Limb (tissue), 2 donors: ENCODE data around the gene HOXA7.

Experiments
- DNase-seq, 2 donors: peaks; one replicate each; pipeline ENCODE4 v3.0.0-alpha.2; 2016; ENCODE audit errors: extremely low spot score in 2 of 2

HOXA7 gene

DNA sequence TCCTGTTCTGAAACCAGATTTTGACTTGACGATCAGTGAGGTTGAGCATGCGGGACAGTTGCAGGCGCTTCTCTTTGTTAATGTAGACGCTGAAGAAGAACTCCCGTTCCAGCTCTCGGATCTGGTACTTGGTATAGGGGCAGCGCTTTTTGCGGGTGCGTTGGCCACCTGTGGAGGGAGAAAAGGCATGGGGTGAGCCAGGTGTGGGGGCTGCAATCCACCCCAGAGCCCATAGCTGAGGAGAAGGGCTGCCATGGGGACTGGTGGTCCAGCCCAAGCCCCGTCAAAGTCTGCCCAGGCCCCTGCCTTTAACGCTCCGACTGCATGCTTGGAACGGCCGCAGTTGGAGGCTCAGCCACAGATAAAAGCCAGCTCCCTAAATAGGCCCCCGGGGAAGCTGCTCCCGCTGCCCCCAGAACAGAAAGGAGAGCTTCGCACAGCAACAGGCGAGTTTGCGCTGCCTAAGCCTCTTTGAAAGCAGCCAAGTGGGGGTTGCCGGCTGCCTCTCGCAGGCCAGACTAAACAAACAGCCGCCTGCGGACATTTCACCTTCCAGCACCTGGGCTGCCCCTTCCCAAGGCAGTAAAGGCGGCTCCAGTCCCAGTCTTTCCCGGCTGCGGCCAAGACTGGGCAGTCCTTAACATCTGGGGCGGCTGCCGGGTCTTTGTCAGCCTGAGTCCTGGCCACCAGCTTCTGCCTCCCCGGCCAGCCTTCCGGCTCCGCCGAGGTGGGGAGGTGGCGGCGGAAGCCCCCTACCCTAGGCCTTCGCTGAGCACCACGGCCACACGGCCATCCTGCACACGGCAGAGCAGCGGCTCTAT is 26.6 kb upstream of the HOXA7 start:
- DNase-seq = peak in 1 of 2 donors; percentile 62

DNA sequence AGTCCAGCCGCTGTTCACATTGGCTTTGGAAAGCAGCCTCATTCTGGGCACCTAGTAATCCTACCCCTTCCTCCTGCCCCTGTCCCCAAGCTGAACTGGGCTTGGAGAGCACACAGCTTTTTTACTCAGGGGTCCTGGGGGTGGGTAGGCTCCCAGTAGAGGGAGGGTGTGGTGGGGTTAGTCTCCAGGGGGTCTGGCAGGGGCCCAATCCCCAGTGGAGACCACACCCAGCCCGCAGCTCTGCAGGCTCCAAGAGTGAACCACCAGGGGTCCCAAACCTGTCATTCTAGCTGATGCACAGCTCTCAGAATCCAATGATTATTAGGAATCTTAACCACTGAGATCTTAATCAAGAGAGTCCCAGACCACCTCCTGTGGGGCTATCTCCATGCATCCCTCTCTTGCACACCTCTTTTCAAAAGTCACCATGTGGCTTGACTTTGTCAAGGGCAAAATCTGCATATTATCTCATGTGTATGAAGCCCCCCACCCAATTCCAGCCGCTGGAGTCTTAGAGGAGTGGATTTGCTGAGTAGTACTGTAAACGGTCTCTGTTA is 25.9 kb upstream of the HOXA7 start:
- peak in 1 of 2 donors; percentile 46 for DNase-seq

DNA sequence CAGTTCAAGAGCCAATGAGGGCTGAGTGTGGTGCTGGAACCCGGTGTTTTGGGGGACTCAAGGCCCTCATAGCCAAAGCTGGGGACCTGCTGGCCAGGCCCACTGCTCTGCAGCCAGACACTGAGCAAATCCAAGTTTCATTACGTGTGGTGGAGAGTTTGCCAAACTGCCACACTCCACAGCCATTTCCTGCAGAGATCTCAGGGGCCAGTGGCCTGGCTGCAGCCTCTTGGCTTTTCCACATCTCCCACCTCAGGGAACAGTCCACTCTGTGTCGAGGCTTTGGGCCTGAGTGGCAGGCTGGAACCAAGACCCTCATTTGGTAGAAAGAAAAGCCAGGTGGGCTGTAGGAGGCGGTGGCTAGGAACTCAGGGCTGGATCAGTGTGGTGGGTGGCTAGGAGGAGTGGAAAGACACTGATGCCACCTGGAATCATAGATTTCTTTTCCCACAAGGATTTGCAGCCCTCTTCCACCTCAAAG is 25.4 kb upstream of the HOXA7 start:
- peak; percentile 1 to 38 for DNase-seq

DNA sequence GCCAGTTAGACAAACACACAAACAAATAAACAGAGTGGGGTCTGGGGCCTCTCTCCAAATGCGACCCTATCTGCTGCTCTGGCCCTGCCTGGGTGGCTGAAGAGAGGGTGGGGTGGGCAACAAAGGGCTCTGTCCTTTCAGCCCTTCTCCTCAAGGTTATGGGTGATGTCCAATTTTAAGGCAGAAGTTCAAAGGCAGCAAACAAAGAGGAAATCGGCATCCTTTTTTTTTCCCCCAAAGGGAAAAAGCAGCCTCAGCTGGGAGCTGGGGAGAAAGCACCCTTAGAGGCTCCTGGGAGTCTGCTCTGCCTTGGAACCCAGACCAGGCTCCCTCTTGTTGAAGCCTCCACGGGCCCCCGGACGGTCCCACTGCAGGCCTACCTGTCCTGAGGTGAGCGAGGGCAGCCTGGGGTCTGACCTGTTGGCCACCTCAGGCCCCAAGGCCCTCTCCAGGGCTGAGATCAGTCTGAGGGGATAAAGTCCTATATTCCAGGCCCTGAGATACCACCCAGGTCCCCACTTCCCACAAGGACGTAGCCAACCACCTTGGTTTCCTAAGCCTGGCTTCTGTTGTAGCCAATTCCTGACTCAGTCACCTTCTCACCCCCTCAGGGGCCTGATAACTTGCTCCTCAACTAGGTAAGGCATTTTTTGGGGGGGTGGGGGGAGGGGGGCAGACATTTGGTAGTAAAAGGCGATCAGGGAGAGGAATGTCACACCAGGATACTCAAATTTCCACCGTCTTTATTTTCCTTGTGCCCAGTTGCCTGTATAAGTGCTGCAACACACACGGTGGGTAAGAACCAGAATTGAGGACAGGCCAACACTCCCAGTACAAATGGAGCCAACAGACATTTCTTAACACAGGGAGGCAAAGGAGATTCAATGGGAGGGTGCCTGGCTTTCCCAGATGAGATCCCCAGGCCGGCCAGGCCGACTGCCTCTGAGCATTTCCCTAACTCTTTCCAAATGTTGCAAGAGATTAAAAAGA is 24.3 kb upstream of the HOXA7 start:
- peak in 1 of 2 donors; percentile 54 for DNase-seq

DNA sequence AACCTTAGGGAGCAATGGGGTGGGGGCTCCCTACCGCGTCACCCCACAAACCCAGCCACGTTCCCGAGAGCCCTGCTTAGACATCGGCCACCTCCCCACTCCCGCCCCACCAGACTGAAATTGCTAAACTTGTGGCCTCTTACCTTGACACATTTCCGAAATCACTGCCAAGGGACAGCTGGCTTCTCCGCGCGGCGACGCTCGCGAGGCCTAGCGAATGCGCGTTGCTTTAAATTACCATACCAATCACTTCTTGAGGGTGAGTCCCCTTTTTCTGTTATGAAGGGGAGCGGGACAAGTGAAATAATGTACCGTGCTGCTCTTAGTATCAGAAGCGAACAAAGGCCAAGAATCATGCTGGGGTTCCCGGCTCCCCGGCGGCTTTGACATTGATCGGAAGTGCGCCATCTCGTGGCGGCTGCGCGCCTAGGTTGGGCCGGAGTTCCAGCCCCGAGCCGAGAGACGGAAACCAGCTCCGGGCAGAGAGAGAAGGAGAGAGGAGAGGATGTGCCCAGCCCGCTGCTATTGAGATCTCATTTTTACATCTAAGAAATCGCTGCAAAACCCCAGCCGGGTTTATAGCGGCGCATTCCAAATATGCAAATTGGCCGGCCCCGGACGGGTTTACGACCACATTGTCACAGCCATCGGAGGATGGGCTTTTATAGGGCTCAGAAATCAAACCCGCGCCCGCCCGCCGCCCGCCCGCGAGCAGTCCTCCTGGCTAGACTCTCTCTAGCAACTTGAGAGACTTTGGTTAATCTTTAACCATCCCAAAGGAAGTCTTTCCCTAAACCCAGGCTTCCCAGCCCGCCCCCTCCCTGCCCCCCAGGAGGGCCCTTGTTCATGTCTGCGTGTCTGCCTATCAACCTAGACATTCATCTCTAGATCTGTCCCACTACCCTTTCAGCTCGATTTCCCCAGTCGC is 23.3 kb upstream of the HOXA7 start:
- DNase-seq = peak; percentile 89 to 93

DNA sequence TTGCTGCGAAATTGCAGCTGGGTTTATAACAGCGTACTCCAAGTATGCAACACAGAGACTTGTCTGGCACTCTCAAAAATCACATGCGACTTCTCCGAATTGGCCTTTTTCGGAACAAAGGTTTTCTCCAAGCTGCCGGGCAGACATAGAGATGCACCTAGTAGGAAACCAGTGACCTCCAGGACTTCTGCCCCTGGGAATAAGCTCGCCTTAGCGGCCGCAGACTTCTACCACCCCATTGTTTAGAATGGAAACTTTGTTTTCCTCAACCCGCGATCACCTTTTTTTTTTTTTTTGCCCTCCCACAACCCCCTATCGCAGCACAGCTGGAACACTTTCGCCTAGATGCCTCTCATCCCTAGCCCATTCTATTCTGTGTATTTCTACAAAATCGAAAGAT is 22.6 kb upstream of the HOXA7 start:
- peak in 1 of 2 donors; percentile 47 for DNase-seq

DNA sequence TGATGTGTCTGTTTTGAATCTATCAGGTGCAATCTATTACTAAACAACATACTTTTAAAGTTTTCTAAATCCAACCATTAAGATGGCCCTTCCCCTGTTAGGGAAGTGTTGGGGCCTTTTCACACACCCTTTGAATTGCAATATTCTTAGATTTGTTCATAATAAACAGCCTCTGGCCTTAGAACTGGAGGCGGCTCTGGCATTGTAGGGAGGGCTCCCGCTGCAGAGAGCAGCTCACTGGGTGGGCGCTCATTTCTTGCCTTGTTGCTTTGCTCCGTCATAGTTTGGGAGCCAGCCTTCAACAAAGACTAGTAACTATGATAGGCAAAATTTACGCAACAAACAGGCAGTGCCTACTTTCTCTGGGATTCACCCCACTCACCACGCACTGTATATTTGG is 21.9 kb upstream of the HOXA7 start:
- DNase-seq = peak in 1 of 2 donors; percentile 45

DNA sequence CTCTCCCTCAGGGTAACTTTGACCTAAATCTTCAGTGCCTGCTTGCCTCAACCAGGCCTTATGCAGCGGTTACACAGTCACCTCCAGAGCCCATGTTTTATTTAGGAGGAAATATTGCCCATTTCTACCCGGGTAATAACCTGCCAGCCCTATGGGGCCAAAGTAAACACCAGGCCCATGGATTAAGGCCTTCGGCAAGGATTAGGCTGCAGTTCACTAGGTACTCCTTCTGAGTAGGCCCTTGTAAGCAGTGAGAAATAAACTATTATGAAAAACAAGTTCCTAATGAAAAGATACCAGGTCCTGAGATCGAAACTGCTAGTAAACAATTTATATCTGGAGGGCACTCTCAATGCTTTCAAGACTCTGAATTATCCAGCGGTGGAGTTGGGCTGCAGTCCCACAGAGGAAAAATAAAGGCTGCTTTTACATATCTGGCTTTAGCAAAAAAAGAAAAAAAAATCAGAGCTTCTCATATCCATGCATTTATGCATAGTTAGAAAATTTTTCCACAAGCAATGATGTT is 21.4 kb upstream of the HOXA7 start:
- peak in 1 of 2 donors; percentile 39 for DNase-seq

DNA sequence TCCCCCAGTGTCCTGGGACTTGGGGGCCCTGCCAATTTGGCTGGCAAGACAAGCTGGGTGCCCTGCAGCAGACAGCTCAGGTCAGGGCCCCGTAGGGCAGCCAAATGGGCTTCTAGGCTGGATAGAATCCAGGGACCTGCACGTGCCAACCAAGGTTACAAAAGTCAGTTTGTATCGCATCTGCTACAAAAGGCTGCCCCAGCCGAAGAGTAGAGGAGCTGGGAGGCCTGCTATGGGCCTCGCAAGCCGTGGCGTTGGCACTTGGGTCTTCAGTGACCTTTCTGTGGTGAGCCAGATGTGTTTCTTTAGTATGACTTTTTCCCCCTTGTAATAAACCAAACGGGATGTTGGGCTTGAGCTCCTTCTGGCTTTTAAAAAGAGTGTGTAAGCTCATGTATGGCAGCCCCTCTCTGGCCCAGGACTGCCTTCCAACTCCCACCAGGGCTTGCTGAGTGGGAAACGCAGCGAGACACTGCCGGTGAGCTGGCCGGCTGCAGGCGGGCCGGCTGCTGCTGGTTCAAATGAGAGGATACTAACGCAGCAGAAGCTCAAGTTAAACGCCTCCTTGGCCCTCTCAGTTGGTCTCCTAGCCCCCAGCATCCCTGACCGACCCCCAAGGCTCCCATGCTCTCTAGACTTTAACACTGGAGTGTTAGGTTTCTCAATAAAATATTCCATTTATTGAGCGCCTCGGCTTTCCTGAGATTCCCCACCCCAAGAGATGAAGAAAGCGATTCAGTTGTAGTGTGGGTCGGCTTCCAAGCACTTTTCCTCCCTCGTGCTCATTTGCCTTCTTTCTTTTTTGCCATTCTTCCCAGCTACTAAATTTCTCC is 20.7 kb upstream of the HOXA7 start:
- DNase-seq = peak in 1 of 2 donors; percentile 55

DNA sequence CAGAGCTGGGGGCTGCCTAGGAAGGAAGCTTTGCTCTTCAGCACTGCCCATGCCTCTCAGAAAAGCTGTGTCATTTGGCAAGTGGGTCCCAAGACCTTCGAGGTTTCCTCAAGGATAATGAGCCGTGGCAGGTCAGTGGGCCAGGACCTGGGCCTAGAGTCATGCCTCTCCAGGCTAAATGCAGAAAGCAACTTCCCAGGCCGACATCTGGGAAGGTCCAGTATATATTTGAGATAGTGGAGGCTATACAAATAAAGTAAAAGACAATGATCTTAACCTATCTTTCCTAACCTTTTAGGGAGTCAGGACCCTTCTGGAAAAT is 20.0 kb upstream of the HOXA7 start:
- DNase-seq = no peak

DNA sequence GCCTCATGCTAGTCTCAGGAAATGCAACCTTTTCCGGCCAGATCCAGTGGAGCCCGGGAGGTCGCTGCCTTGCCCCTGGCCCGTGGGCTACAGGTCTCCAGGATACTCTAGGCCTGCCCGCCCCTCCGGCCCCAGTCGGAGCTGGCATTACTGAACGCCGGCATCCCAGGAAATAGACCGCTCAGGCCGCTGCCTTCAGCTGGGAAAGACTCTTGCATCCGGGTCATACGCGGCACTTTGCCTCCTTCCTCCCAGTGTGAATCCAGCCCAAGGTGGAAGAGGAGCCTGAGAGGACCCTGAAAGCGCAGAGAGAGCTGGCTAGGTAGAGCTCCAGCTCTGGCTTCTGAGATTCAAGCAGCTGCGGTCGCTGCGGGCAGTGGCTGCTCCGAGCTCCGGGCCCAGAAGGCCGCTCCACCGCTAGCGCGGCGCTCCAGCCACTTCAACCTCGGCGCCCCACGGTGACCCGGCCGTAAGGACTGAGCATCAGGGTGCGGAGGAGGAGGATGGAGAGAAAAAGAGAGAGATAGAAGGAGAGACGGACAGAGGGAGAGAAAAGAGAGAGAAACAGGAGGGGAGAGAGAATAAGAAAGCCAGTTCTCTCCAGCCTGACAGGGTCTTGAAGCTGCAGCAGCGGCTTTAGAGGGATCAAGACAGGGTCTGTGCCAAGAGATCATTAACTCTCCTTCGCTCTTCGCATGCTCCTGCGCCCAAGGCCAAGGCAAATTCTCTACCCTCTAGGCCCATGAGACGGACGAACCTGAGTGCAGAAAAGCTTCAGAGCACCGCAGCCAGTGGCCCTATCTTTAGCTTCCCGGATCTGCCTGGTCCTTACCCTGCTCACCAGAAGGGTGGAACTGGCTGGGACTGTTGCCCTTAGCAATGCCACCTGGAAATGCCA is 19.4 kb upstream of the HOXA7 start:
- peak in 1 of 2 donors; percentile 57 for DNase-seq

DNA sequence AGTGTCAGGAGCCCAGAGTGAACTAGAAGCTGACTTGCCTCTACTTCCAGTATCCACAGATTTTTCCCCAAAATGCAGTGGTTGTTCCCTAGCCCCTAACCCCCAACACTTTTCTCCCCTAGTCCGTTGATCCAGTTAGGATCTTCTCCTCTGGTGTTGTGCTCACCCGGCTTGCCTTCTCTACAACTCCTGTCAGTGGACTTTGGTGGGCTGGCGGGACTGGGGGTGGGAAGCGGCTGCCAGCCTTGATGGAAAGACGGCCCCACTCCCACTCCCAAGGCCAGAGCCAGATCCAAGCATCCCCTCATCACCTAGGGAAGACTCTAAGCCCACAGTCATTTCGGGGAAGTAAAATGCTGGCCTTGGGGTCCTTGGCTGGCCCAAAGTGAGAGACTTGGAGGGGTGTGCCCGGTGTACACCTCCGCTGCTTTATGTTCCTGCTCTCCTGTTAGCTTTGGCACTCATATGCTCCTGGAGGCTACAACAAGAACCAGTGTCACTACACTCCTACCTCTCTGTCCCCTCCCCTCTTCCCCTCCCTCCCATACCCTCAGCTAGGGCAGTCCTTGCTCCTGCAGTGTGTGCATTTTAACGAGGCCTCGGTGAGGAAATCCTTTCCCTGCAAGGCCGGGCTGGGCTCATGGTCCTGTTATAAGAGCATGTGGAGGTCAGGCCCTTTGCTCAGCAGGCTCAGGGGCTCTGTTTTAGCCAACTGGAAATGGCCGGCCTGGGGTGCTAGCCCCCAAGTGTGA is 18.6 kb upstream of the HOXA7 start:
- DNase-seq = peak in 1 of 2 donors; percentile 60

DNA sequence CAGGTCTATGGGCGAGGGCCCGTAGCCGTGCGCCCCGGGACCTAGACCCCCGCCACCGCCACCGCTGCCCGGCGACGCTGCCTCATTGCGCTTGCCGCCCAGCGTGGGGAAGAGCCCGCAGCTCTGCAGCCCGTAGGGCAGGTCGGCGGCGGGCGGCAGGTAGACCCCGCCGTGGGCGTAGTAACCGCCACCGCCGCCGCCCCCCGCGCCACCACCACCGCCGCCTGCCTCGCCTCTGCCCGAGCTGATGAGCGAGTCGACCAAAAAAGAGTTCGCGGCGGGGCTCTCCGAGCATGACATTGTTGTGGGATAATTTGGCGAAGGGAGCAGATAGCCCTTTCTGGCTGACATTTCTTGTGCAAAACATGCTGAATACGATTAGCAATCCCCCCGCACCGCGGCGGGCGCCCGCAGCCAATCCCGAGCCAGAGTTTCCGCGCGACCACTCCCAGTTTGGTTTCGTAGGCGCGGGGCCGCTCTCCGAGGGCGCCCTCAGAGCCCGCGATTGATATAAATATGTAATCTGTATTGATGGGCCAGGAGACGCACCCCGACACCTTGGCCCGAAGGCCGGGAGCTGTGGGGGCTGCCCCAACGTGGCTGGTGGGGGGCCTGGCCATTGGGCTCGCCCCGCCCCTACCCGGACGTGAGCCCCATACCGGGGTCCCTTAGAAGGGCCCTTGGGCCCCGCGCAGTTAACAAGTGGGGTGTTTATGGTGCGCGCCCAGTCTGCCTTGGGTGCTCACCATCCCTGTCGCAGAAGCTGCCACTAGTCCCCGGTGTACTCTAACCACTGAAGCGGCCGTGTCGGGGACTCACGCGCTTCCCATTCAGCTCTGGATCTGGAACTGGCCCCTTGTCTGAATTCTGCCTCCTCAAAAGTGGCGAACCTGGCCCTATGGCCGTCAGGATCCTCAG is 17.7 kb upstream of the HOXA7 start, which contains the start of gene HOXA10:
HOXA10 (minus strand) TSS at position 365 of the 918 bp plus-strand sequence; CDS start at position 351, 14 bp downstream.
- DNase-seq = peak; percentile 80 to 87

DNA sequence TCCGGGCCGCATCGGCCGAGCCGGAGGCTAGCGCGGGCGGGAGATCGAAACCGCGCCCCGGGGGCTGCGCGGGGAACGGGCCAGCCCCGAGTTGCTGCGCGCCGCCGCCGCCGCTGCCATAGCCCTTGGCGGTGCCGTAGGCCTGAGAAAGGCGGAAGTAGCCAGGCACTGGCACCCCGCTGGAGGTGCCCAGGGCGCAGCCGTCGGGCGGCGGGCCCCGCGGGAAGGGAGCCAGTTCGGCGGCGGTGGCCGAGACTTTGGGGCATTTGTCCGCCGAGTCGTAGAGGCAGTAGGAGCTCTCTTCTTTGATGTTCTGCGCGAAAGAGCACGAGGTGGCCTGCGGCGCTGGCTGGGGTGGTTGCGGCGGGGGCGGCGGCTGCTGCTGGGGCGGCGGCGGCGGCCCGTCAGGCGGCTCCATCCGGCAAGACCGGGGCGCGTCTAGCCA is 17.1 kb upstream of the HOXA7 start:
- no peak for DNase-seq

DNA sequence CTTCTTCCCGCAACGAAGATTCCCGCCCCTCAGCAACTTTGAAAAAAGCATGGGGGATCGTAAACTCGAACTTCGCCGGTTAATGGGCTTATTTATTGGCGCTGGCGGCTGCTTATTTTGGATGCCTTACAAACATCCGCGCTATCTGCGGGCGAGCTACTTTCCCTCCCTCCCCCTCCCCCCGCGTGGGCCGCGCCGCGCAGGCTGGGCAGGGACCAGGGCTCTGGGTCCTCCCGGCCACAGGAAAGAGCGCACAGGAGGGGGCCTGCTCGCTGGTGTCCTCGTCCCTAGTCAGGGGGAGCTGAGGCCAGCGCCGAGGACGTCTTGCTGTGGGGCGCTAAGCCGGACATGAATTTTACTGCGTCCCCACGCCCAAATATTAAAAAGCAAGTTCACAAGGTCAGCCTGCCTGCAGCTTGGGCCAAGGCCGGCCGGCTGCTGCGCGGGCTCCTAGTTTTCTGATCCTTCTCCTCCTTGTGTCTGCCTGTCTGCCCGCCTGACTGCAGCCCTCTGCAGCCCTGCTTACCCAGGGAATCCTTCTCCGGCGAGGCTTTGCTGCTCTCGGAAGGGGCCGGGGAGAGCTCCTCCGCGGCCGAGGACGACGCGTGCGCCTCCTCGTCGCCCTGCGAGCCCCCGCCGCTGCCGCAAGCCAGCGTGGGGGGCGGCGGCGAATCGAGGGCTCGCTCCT is 16.5 kb upstream of the HOXA7 start:
- DNase-seq = peak in 1 of 2 donors; percentile 78

DNA sequence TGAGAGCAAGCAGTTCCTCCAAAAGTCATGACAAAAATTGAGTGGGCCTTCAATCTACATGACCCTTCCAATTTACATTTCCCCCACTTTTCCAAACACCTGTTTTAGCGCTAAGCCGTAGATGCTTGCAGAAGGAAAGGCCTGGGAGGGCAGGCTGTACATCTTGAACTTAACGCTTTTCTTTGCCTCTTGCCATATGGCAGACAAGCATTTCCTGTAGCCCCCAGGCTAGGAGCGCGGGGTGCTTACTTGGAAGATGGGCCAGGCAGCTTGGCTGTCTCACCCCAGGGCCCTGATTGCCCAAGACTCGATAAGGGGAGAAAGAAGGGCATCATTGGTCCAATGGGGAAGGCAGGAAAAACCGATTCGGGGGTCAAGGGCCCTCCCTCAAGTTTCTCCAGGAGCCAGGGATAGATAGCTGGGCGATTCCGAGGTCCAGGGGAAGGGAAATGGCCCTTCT is 15.9 kb upstream of the HOXA7 start:
- DNase-seq = peak in 1 of 2 donors; percentile 69
